ENCODE data around the gene SPAG7.

DNA sequence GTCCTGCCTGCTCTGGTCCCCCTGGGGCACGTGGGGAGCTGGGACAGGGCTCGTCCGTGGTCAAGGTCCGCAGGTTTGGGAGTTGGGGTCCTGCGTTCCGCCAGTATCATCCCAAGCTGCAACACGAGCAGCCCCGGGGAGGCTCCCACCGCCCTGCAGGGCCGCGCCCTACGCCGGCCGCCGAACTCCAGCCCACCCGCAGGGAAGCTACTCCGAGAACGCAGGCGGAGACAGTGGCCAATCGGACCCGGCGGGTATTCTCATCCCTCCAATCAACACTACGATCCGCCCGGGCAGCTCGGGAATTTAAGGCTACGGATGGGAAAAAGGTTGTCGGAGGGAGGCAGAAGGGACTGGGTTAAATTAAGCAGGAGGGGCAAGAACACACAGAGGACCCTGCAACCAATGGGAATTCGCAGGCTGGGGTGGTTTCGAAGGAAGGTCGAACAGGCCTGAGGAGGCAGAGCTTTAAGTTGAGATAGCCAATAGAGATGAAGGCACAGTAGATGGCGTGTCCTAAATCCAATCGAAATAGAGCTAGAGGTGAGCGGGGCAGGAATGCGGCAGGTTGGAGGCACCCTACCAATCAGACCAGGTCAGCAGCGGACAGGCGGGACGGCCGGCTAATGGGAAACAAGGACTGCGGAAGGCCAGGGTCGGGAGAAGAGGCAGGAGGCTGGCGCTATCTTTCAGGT is 626 bp downstream of the SPAG7 start:
- TF ChIP-seq, protein P1, sequence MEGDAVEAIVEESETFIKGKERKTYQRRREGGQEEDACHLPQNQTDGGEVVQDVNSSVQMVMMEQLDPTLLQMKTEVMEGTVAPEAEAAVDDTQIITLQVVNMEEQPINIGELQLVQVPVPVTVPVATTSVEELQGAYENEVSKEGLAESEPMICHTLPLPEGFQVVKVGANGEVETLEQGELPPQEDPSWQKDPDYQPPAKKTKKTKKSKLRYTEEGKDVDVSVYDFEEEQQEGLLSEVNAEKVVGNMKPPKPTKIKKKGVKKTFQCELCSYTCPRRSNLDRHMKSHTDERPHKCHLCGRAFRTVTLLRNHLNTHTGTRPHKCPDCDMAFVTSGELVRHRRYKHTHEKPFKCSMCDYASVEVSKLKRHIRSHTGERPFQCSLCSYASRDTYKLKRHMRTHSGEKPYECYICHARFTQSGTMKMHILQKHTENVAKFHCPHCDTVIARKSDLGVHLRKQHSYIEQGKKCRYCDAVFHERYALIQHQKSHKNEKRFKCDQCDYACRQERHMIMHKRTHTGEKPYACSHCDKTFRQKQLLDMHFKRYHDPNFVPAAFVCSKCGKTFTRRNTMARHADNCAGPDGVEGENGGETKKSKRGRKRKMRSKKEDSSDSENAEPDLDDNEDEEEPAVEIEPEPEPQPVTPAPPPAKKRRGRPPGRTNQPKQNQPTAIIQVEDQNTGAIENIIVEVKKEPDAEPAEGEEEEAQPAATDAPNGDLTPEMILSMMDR (IDR thresholded peaks at IDR 0.05) = no peak
- peak in 1 of 4 donors; percentile 30 for TF ChIP-seq POLR2A (IDR thresholded peaks at IDR 0.05)
